H1 (cell line): Measurements from ENCODE around the gene SP9. TPM values are rescaled to one million over a fixed set of nuclear protein-coding genes. Genes with fewer than 3 reads are reported as not detected.

Experiments used
- CTCF ChIA-PET: fragments of 300-600 bp; sonication (Branson Sonifier 250); formaldehyde crosslinking; loops from one replicate; lab custom pipeline; 2021; ENCODE audit not compliant: partially characterized antibody; lab: Charles Lee
- POLR2A ChIA-PET: fragments of 300-600 bp; sonication (Branson Sonifier 250); formaldehyde crosslinking; loops from one replicate; lab custom pipeline; 2021; ENCODE audit warnings: inconsistent platforms; ENCODE audit not compliant: partially characterized antibody; lab: Charles Lee
- DNase-seq, 2 experiments: peaks; one replicate each; pipeline versions ENCODE4 v3.0.0 to v3.0.0-alpha.2; 2010 to 2022; ENCODE audit warnings: low spot score in 2 of 2, low read depth in 1 of 2, mixed read lengths in 1 of 2
- FAIRE-seq: peaks from 2 replicates; lab custom pipeline; 2011; peaks lifted over from hg19 to GRCh38; lab: Jason Lieb, UNC
- H2AFZ ChIP-seq: 2 replicates; pipeline ENCODE4 v1.8.1; 2012; ENCODE audit warnings: low read length, inconsistent platforms
- H2AK5ac ChIP-seq: 2 replicates; pipeline ENCODE4 v1.6.1; 2013; ENCODE audit warnings: low read depth, low read length
- H2BK120ac ChIP-seq: replicated peaks from 2 replicates; pipeline ENCODE3; 2013; ENCODE audit warnings: low read depth, low read length, inconsistent platforms
- H2BK12ac ChIP-seq: 2 replicates; pipeline ENCODE4 v1.6.1; 2013; ENCODE audit warnings: low read depth, low read length
- H2BK15ac ChIP-seq: 2 replicates; pipeline ENCODE4 v1.6.1; 2013; ENCODE audit warnings: low read length
- H2BK20ac ChIP-seq: 2 replicates; pipeline ENCODE4 v1.6.1; 2013; ENCODE audit warnings: low read length
- H2BK5ac ChIP-seq: 2 replicates; pipeline ENCODE4 v1.6.1; 2013; ENCODE audit warnings: low read depth, low read length
- H3K14ac ChIP-seq: 2 replicates; pipeline ENCODE4 v1.6.1; 2013; ENCODE audit warnings: inconsistent platforms; ENCODE audit not compliant: insufficient read length
- H3K18ac ChIP-seq: 2 replicates; pipeline ENCODE4 v1.6.1; 2013; ENCODE audit warnings: low read length; ENCODE audit errors: extremely low read depth
- H3K23ac ChIP-seq: 2 replicates; pipeline ENCODE4 v1.6.1; 2013; ENCODE audit warnings: inconsistent platforms; ENCODE audit not compliant: insufficient read length
- H3K23me2 ChIP-seq: 2 replicates; pipeline ENCODE4 v1.6.1; 2013; ENCODE audit warnings: low read depth, low read length
- H3K27ac ChIP-seq: 2 replicates; pipeline ENCODE4 v1.6.1; 2011; ENCODE audit warnings: low read depth, low read length, inconsistent platforms
- H3K27me3 ChIP-seq, 4 experiments: replicated peaks in 1 of 4; 1 replicate in 1 of 4; 2 replicates in 3 of 4; pipeline versions ENCODE4 v1.6.1 to v1.8.1; 2011 to 2013; ENCODE audit warnings: low read length in 3 of 4, mild to moderate bottlenecking in 3 of 4, inconsistent platforms in 2 of 4, mixed read lengths in 2 of 4, moderate library complexity in 1 of 4; ENCODE audit not compliant: control insufficient read depth in 3 of 4, insufficient read depth in 3 of 4; ENCODE audit errors: extremely low read depth in 1 of 4
- H3K36me3 ChIP-seq, 4 experiments: 2 replicates each; pipeline versions ENCODE4 v1.6.1 to v1.8.1; 2011 to 2013; ENCODE audit warnings: mild to moderate bottlenecking in 4 of 4, low read length in 3 of 4, moderate library complexity in 2 of 4, control low read depth in 1 of 4, inconsistent platforms in 1 of 4; ENCODE audit not compliant: insufficient read depth in 4 of 4, control insufficient read depth in 2 of 4
- H3K4ac ChIP-seq: replicated peaks from 2 replicates; pipeline ENCODE3; 2013; ENCODE audit warnings: low read length, low read depth, mixed read lengths, inconsistent platforms; ENCODE audit not compliant: insufficient read length
- H3K4me1 ChIP-seq, 4 experiments: replicated peaks in 1 of 4; 1 replicate in 1 of 4; 2 replicates in 3 of 4; pipeline versions ENCODE4 v1.6.1 to v1.8.1; 2011 to 2013; ENCODE audit warnings: low read length in 3 of 4, inconsistent platforms in 2 of 4, mixed read lengths in 1 of 4; ENCODE audit not compliant: insufficient read depth in 4 of 4, control insufficient read depth in 3 of 4
- H3K4me2 ChIP-seq, 2 experiments: 2 replicates each; pipeline versions ENCODE4 v1.6.1 to v1.8.1; 2011 to 2013; ENCODE audit warnings: low read depth in 2 of 2, low read length in 2 of 2, control low read depth in 1 of 2, inconsistent platforms in 1 of 2, mild to moderate bottlenecking in 1 of 2; ENCODE audit not compliant: insufficient read depth in 1 of 2
- H3K4me3 ChIP-seq, 4 experiments: fragments of 200-600, 300-600 bp in 1 of 4; sonication (generic), shearing (Covaris generic), sonication (Bioruptor Twin) in 1 of 4; 2 replicates each; pipeline versions ENCODE4 v1.5.1 to v1.8.1; 2011 to 2016; ENCODE audit warnings: low read length in 4 of 4, low read depth in 3 of 4, control low read depth in 2 of 4, inconsistent platforms in 2 of 4, mild to moderate bottlenecking in 2 of 4, mixed read lengths in 1 of 4, moderate library complexity in 1 of 4; ENCODE audit not compliant: insufficient read depth in 2 of 4; ENCODE audit errors: extremely low read depth in 1 of 4
- H3K56ac ChIP-seq: replicated peaks from 2 replicates; pipeline ENCODE3; 2013; ENCODE audit warnings: low read depth, mild to moderate bottlenecking, mixed read lengths, low read length, inconsistent platforms; ENCODE audit not compliant: insufficient read length
- H3K79me1 ChIP-seq: 2 replicates; pipeline ENCODE4 v1.6.1; 2013; ENCODE audit warnings: low read depth, low read length, control low read depth
- H3K79me2 ChIP-seq, 2 experiments: 2 replicates each; pipeline versions ENCODE4 v1.6.1 to v1.8.1; 2012 to 2013; ENCODE audit warnings: low read length in 2 of 2, mild to moderate bottlenecking in 2 of 2, inconsistent platforms in 1 of 2; ENCODE audit not compliant: insufficient read depth in 2 of 2, control insufficient read depth in 1 of 2
- H3K9ac ChIP-seq, 4 experiments: replicated peaks in 1 of 4; 1 replicate in 1 of 4; 2 replicates in 3 of 4; pipeline versions ENCODE4 v1.6.1 to v1.8.1; 2011 to 2013; ENCODE audit warnings: low read depth in 3 of 4, low read length in 3 of 4, control low read depth in 2 of 4, mild to moderate bottlenecking in 2 of 4, moderate library complexity in 2 of 4, inconsistent platforms in 1 of 4; ENCODE audit errors: extremely low read depth in 1 of 4
- H3K9me3 ChIP-seq, 2 experiments: 2 replicates each; pipeline versions ENCODE4 v1.6.1 to v1.8.1; 2012 to 2013; ENCODE audit warnings: mild to moderate bottlenecking in 2 of 2, moderate library complexity in 2 of 2, control low read depth in 1 of 2, inconsistent platforms in 1 of 2, low read depth in 1 of 2, low read length in 1 of 2, mixed read lengths in 1 of 2; ENCODE audit not compliant: insufficient read depth in 2 of 2
- H4K20me1 ChIP-seq, 2 experiments: replicated peaks in 1 of 2; 2 replicates each; pipeline versions ENCODE3 to v1.8.1; 2011 to 2013; ENCODE audit warnings: inconsistent platforms in 2 of 2, low read length in 2 of 2, mild to moderate bottlenecking in 1 of 2; ENCODE audit not compliant: insufficient read depth in 2 of 2, control insufficient read depth in 1 of 2
- H4K5ac ChIP-seq: 2 replicates; pipeline ENCODE4 v1.6.1; 2013; ENCODE audit warnings: low read length, low read depth, mixed read lengths, inconsistent platforms; ENCODE audit not compliant: insufficient read length
- H4K8ac ChIP-seq: 2 replicates; pipeline ENCODE4 v1.8.0; 2013; ENCODE audit warnings: mild to moderate bottlenecking, moderate library complexity, low read length, inconsistent platforms; ENCODE audit not compliant: insufficient read depth; ENCODE audit errors: extremely low read depth
- H4K91ac ChIP-seq: replicated peaks from 2 replicates; pipeline ENCODE3; 2013; ENCODE audit warnings: low read length, mixed read lengths, inconsistent platforms; ENCODE audit not compliant: insufficient read length
- ASH2L ChIP-seq: fragments of 200-600, 300-600 bp; sonication (generic); IDR thresholded peaks from one replicate; pipeline ENCODE4 v1.7.1; 2017; ENCODE audit warnings: low read length
- BCL11A ChIP-seq, 2 experiments: IDR thresholded peaks; one replicate each; pipeline ENCODE4 v1.6.1; 2011; ENCODE audit warnings: low read depth in 2 of 2, low read length in 2 of 2, mild to moderate bottlenecking in 2 of 2
- CHD2 ChIP-seq: IDR thresholded peaks from 2 replicates; pipeline ENCODE4 v1.6.1; 2012; ENCODE audit warnings: low read length, improper control_type of control experiment
- EZH2 ChIP-seq: fragments of 200-600 bp; sonication (generic); IDR thresholded peaks from 2 replicates; pipeline ENCODE4 v1.7.1; 2012; ENCODE audit warnings: low read depth, mild to moderate bottlenecking, moderate library complexity, low read length, inconsistent platforms; ENCODE audit not compliant: severe bottlenecking
- FOSL1 ChIP-seq: IDR thresholded peaks from 2 replicates; pipeline ENCODE4 v1.6.1; 2011; ENCODE audit warnings: mild to moderate bottlenecking, low read depth, low read length, moderate library complexity; ENCODE audit not compliant: insufficient read depth
- HDAC2 ChIP-seq, 2 experiments: fragments of 300-600 bp in 1 of 2; sonication (generic) in 1 of 2; IDR thresholded peaks; 2 replicates each; pipeline ENCODE4 v1.6.1; 2011 to 2012; ENCODE audit warnings: low read depth in 2 of 2, low read length in 2 of 2, mild to moderate bottlenecking in 2 of 2, moderate library complexity in 2 of 2, borderline replicate concordance in 1 of 2, inconsistent platforms in 1 of 2
- KDM4A ChIP-seq: IDR thresholded peaks from one replicate; pipeline ENCODE4 v1.7.1; 2012; ENCODE audit warnings: low read depth, mild to moderate bottlenecking, moderate library complexity, low read length, inconsistent platforms; ENCODE audit not compliant: severe bottlenecking
- RXRA ChIP-seq: IDR thresholded peaks from 2 replicates; pipeline ENCODE4 v1.6.1; 2011; ENCODE audit warnings: low read depth, mild to moderate bottlenecking, low read length, moderate library complexity; ENCODE audit not compliant: insufficient read depth
- SAP30 ChIP-seq: fragments of 300-600 bp; sonication (generic); IDR thresholded peaks from 2 replicates; pipeline ENCODE4 v1.7.1; 2012; ENCODE audit warnings: low read length, moderate library complexity, mild to moderate bottlenecking, inconsistent platforms; ENCODE audit not compliant: insufficient read depth, insufficient replicate concordance
- SIN3A ChIP-seq, 2 experiments: IDR thresholded peaks in 1 of 2; conservative IDR thresholded peaks in 1 of 2; 2 replicates each; pipeline ENCODE4 v1.6.1; 2011 to 2012; ENCODE audit warnings: low read length in 2 of 2, improper control_type of control experiment in 1 of 2, low read depth in 1 of 2, mild to moderate bottlenecking in 1 of 2
- SIX5 ChIP-seq: IDR thresholded peaks from 2 replicates; pipeline ENCODE4 v1.6.1; 2011; ENCODE audit warnings: mild to moderate bottlenecking, low read depth, low read length
- ZNF274 ChIP-seq: IDR thresholded peaks from 2 replicates; pipeline ENCODE4 v1.7.0; 2012; ENCODE audit warnings: low read length, borderline replicate concordance; ENCODE audit errors: extremely low read depth
- WGBS, 2 experiments: shearing (Covaris generic) in 1 of 2; methylation state at CpG; one replicate each; pipeline versions ENCODE4 v1.1.6 to v1.1.7; 2013 to 2015; ENCODE audit warnings: low lambda C conversion rate in 2 of 2, mixed read lengths in 2 of 2, inconsistent platforms in 1 of 2, low coverage in 1 of 2, missing lambda C conversion rate in 1 of 2; ENCODE audit not compliant: insufficient replicate concordance in 2 of 2, insufficient coverage in 1 of 2, insufficient read length in 1 of 2; ENCODE audit errors: extremely low coverage in 1 of 2, missing lambda C conversion rate in 1 of 2; 5-methylcytosine and 5-hydroxymethylcytosine counted together
- polyA plus RNA-seq, 7 experiments: library from polyadenylated mRNA; depleted of rRNA in 3 of 7; stranded (reverse) in 5 of 7; unstranded in 2 of 7; fragments of >200 nt in 5 of 7; fragments of 200-250 nt in 2 of 7; gene quantifications; 1 replicate in 5 of 7; 2 replicates in 1 of 7; 4 replicates in 1 of 7; pipeline versions ENCODE4 v1.2.1 to v1.2.3, GENCODE V29; 2011 to 2013; ENCODE audit warnings: missing spikeins in 2 of 7, mixed read lengths in 2 of 7
- total RNA-seq: library from RNA; stranded (reverse); fragmentation: NEBNext Ultra II Directional; extraction: Animal tissue kit (Norgen Biotek cat#: 25700); gene quantifications from 2 replicates; pipeline ENCODE4 v1.2.1, GENCODE V29; 2021

The SP9 gene
- total and polyA plus RNA-seq, 2 of the 8 experiments (the other 6 are each of a cell fraction or from before 2014, with no cell fraction given): 0.03 to 0.11 TPM

DNA sequence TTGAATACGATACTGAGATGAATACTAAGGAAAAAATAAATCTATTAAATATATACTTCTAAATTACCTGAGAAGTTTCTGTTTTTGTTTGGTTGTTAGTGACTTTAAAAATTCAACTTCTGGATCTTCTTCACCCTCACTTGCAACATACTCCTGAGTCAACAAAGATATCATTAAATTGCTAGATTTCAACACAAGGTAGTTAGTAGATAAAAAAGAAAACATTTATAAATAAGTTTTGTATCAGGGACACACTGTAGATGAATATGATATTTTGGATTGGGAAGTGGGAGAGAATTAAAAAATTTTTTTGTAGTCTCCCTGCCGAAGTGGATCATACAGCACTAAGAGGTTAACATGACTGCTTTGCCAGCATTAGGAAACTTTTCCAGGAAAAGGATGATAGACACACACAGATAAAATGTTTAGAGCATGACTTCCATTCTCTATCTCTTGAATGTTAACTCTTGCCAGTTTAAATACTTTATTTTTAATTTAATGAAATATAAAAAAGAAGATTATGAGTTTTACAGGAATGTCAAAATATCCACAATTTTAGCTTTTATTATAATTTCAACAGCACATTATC lies 15.9 kb downstream of the SP9 start:
- CTCF ChIA-PET: interaction anchor here (0.6 to 1.9 kb wide), 13 partner anchors 8 to 889 kb away, joined by 3 to 8 read pairs (median 3); partner anchors contain the start of gene SP9
- no peak overlapping the region for H4K5ac ChIP-seq
- H2AK5ac ChIP-seq: no peak overlapping the region
- no peaks in the 10 kb centered on the region for H3K27me3 ChIP-seq
- no peaks in the 10 kb centered on the region for H3K9me3 ChIP-seq
- H3K14ac ChIP-seq: no peak overlapping the region
- no peak overlapping the region for H2BK120ac ChIP-seq
- peaks cover 0 to 4% (median 0%) of the 10 kb centered on the region in 4 experiments; a peak in 1 of 7 replicates for H3K4me1 ChIP-seq
- H3K4me3 ChIP-seq: no peak overlapping the region
- no peaks in the 10 kb centered on the region for H3K23me2 ChIP-seq
- H3K4me2 ChIP-seq: no peak overlapping the region
- H3K4ac ChIP-seq: no peak overlapping the region
- no peak overlapping the region for H2BK15ac ChIP-seq
- H2AFZ ChIP-seq: no peak overlapping the region
- H3K79me1 ChIP-seq: no peaks in the 10 kb centered on the region
- no peak overlapping the region for H3K27ac ChIP-seq
- peaks cover 0 to 4% (median 0%) of the 10 kb centered on the region in 4 experiments; a peak in 1 of 8 replicates for H3K36me3 ChIP-seq
- no peak overlapping the region for H4K91ac ChIP-seq
- POLR2A ChIA-PET: no interaction called here
- H3K23ac ChIP-seq: no peak overlapping the region
- no peak overlapping the region for H3K56ac ChIP-seq
- H3K9ac ChIP-seq: no peak overlapping the region
- no peak overlapping the region for H2BK5ac ChIP-seq
- no peak overlapping the region for H2BK12ac ChIP-seq
- H4K20me1 ChIP-seq: no peaks in the 10 kb centered on the region
- DNase-seq (no peak), FAIRE-seq (no peak)
- no peaks in the 10 kb centered on the region for H3K79me2 ChIP-seq
- no peak overlapping the region for H3K18ac ChIP-seq
- WGBS, 2 experiments: 88% methylated on average over 2 of the region's 2 CpGs; no CpG with 5 or more reads in 1 of the 2 experiments
- no peak overlapping the region for H2BK20ac ChIP-seq
- H4K8ac ChIP-seq: no peak overlapping the region
- no peak for TF ChIP-seq ASH2L
- TF ChIP-seq SIX5: no peak
- TF ChIP-seq FOSL1: no peak
- no peak for TF ChIP-seq KDM4A
- no peak for TF ChIP-seq RXRA
- TF ChIP-seq SAP30: no peak
- TF ChIP-seq SIN3A (conservative IDR thresholded peaks at IDR 0.05 in 1 of 2, IDR thresholded peaks at IDR 0.05 in 1 of 2; ENCODE audit: low read depth in 1 of 2, low read length in 2 of 2): no peak
- no peak for TF ChIP-seq CHD2
- TF ChIP-seq EZH2: no peak
- no peak for TF ChIP-seq HDAC2 (IDR thresholded peaks at IDR 0.05; ENCODE audit: borderline replicate concordance in 1 of 2, low read depth in 2 of 2, low read length in 2 of 2)
- no peak for TF ChIP-seq BCL11A (IDR thresholded peaks at IDR 0.05; ENCODE audit: low read depth in 2 of 2, low read length in 2 of 2)
- no peak for TF ChIP-seq ZNF274
